Liver (tissue), 9 donors: ENCODE data around the gene SHISA4. TPM values are rescaled to one million over a fixed set of nuclear protein-coding genes. Genes with fewer than 3 reads are reported as not detected.

Experiments
- DNase-seq: peaks from one replicate; pipeline ENCODE4 v3.0.0-alpha.2; 2017; ENCODE audit warnings: low spot score
- H3K27ac ChIP-seq, 2 donors: one replicate each; pipeline ENCODE4 v1.7.0; 2013; ENCODE audit warnings: inconsistent platforms in 2 of 2, low read length in 2 of 2, control low read depth in 1 of 2, low read depth in 1 of 2, mild to moderate bottlenecking in 1 of 2
- H3K27me3 ChIP-seq, 4 donors: one replicate each; pipeline versions ENCODE4 v1.6.1 to v1.7.0; 2013; ENCODE audit warnings: low read length in 3 of 4, inconsistent platforms in 1 of 4, mild to moderate bottlenecking in 1 of 4, moderate library complexity in 1 of 4; ENCODE audit not compliant: control insufficient read depth in 4 of 4, insufficient read depth in 4 of 4
- H3K36me3 ChIP-seq, 4 donors: one replicate each; pipeline versions ENCODE4 v1.6.1 to v1.7.0; 2013; ENCODE audit warnings: low read length in 3 of 4, mild to moderate bottlenecking in 3 of 4, low read depth in 1 of 4, moderate library complexity in 1 of 4; ENCODE audit not compliant: control insufficient read depth in 4 of 4, insufficient read depth in 3 of 4
- H3K4me1 ChIP-seq, 4 donors: one replicate each; pipeline versions ENCODE4 v1.6.1 to v1.7.0; 2013; ENCODE audit warnings: low read length in 3 of 4, mild to moderate bottlenecking in 3 of 4, moderate library complexity in 1 of 4; ENCODE audit not compliant: control insufficient read depth in 4 of 4, insufficient read depth in 4 of 4
- H3K4me3 ChIP-seq, 3 donors: one replicate each; pipeline versions ENCODE4 v1.6.1 to v1.7.0; 2013; ENCODE audit warnings: low read length in 3 of 3, control low read depth in 1 of 3, low read depth in 1 of 3, mild to moderate bottlenecking in 1 of 3
- H3K9ac ChIP-seq, 2 donors: one replicate each; pipeline ENCODE4 v1.7.0; 2013; ENCODE audit warnings: low read length in 2 of 2, mild to moderate bottlenecking in 2 of 2, moderate library complexity in 2 of 2, control low read depth in 1 of 2, low read depth in 1 of 2
- H3K9me3 ChIP-seq, 4 donors: one replicate each; pipeline versions ENCODE4 v1.6.1 to v1.7.0; 2013; ENCODE audit warnings: low read length in 3 of 4; ENCODE audit not compliant: control insufficient read depth in 4 of 4
- ATF3 ChIP-seq: IDR thresholded peaks from 2 replicates; pipeline ENCODE4 v1.6.1; 2016; ENCODE audit warnings: antibody characterized with exemption
- EGR1 ChIP-seq, 2 donors: IDR thresholded peaks; 2 replicates each; pipeline ENCODE4 v1.6.1; 2016 to 2018; ENCODE audit warnings: antibody characterized with exemption in 2 of 2, low read depth in 2 of 2
- FOXA2 ChIP-seq: IDR thresholded peaks from 2 replicates; pipeline ENCODE4 v1.6.1; 2016; ENCODE audit warnings: antibody characterized with exemption
- HNF4A ChIP-seq, 2 donors: conservative IDR thresholded peaks; 2 replicates each; pipeline ENCODE4 v1.6.1; 2016; ENCODE audit warnings: antibody characterized with exemption in 2 of 2, mild to moderate bottlenecking in 2 of 2
- JUND ChIP-seq, 2 donors: IDR thresholded peaks; 2 replicates each; pipeline ENCODE4 v1.6.1; 2016; ENCODE audit warnings: antibody characterized with exemption in 2 of 2
- MAX ChIP-seq: IDR thresholded peaks from 2 replicates; pipeline ENCODE4 v1.6.1; 2016; ENCODE audit warnings: antibody characterized with exemption
- NR2F2 ChIP-seq: IDR thresholded peaks from 2 replicates; pipeline ENCODE4 v1.6.1; 2016; ENCODE audit warnings: antibody characterized with exemption
- RAD21 ChIP-seq, 2 donors: IDR thresholded peaks; 2 replicates each; pipeline ENCODE4 v1.6.1; 2016; ENCODE audit warnings: antibody characterized with exemption in 2 of 2, mild to moderate bottlenecking in 2 of 2
- RXRA ChIP-seq, 2 donors: IDR thresholded peaks; 2 replicates each; pipeline ENCODE4 v1.6.1; 2017 to 2018; ENCODE audit warnings: antibody characterized with exemption in 2 of 2, mild to moderate bottlenecking in 1 of 2
- SP1 ChIP-seq: IDR thresholded peaks from 2 replicates; pipeline ENCODE4 v1.6.1; 2018; ENCODE audit warnings: antibody characterized with exemption, mild to moderate bottlenecking
- YY1 ChIP-seq: IDR thresholded peaks from 2 replicates; pipeline ENCODE4 v1.6.1; 2016; ENCODE audit warnings: antibody characterized with exemption, mild to moderate bottlenecking
- WGBS: extraction: QIAGEN DNeasy Blood & Tissue Kit; methylation state at CpG from one replicate; pipeline ENCODE4 v1.1.7; 2013; 5-methylcytosine and 5-hydroxymethylcytosine counted together
- polyA plus RNA-seq, 2 donors: library from polyadenylated mRNA; stranded (reverse) in 1 of 2; unstranded in 1 of 2; fragments of 200-250 nt in 1 of 2; fragments of >200 nt in 1 of 2; fragmentation: Nextera tagmentation in 1 of 2; extraction: Ambion mirVana in 1 of 2; gene quantifications; one replicate each; pipeline versions ENCODE4 v1.2.1 to v1.2.3, GENCODE V29; 2013 to 2015
- total RNA-seq, 2 donors: library from RNA; depleted of rRNA; stranded (reverse); fragments of >200 nt; gene quantifications; one replicate each; pipeline ENCODE4 v1.2.3, GENCODE V29; 2014
- donor health status: healthy.
- donor health status: healthy.
- donor health status: healthy.
- donor health status: healthy.
- donor health status: healthy.

SHISA4 gene
- total and polyA plus RNA-seq, 4 donors: 0.47 to 4.1 (median 2.1) TPM

- TF ChIP-seq EGR1 (IDR thresholded peaks at IDR 0.05; ENCODE audit: low read depth in 2 of 2) (no peak), NR2F2 (peak; percentile 79)
- H3K27me3 ChIP-seq: no peaks in the 10 kb centered on the region
- H3K36me3 ChIP-seq: no peaks in the 10 kb centered on the region
- no peak overlapping the region for H3K27ac ChIP-seq
- H3K9me3 ChIP-seq: no peaks in the 10 kb centered on the region
- peaks cover 2 to 19% (median 9%) of the 10 kb centered on the region in 4 donors for H3K4me1 ChIP-seq
- H3K4me3 ChIP-seq: no peak overlapping the region
- H3K9ac ChIP-seq: no peak overlapping the region
- WGBS: 93% methylated on average over 5 of the region's 5 CpGs
- no peak for DNase-seq
These were observed 14.4 kb downstream of the SHISA4 start for GRCh38 chr1:201903135-201903534.

GRCh38 chr1:201904579-201904978 lies 15.9 kb downstream of the SHISA4 start:
- no peaks in the 10 kb centered on the region for H3K9me3 ChIP-seq
- no peak overlapping the region for H3K9ac ChIP-seq
- no peak overlapping the region for H3K4me3 ChIP-seq
- no peaks in the 10 kb centered on the region for H3K36me3 ChIP-seq
- 77% methylated on average over 6 of the region's 6 CpGs for WGBS
- TF ChIP-seq MAX: no peak
- no peak for TF ChIP-seq NR2F2
- no peak for TF ChIP-seq HNF4A (conservative IDR thresholded peaks at IDR 0.05)
- TF ChIP-seq SP1: no peak
- H3K4me1 ChIP-seq: peaks cover 0 to 16% (median 5%) of the 10 kb centered on the region in 4 donors
- no peak overlapping the region for H3K27ac ChIP-seq
- DNase-seq: no peak
- no peaks in the 10 kb centered on the region for H3K27me3 ChIP-seq

GRCh38 chr1:201905234-201905890 lies 16.7 kb downstream of the SHISA4 start:
- Histone ChIP-seq H3K36me3 (no peaks in the 10 kb centered on the region), H3K27me3 (no peaks in the 10 kb centered on the region), H3K4me3 (no peak overlapping the region), H3K4me1 (peaks cover 0 to 16% (median 5%) of the 10 kb centered on the region in 4 donors), H3K27ac (no peak overlapping the region), H3K9ac (no peak overlapping the region), H3K9me3 (no peaks in the 10 kb centered on the region)
- DNase-seq: no peak
- 37% methylated on average over 6 of the region's 6 CpGs for WGBS
- peak in 1 of 2 donors; percentile 13 for TF ChIP-seq EGR1 (IDR thresholded peaks at IDR 0.05; ENCODE audit: low read depth in 2 of 2)
- TF ChIP-seq RXRA (IDR thresholded peaks at IDR 0.05): peak; percentile 80
- TF ChIP-seq YY1: peak; percentile 55
- TF ChIP-seq SP1: peak; percentile 53
- no peak for TF ChIP-seq ATF3
- TF ChIP-seq RAD21 (IDR thresholded peaks at IDR 0.05): no peak
- TF ChIP-seq HNF4A (conservative IDR thresholded peaks at IDR 0.05): peak; percentile 69 to 71
- TF ChIP-seq FOXA2: no peak
- TF ChIP-seq JUND (IDR thresholded peaks at IDR 0.05): peak in 1 of 2 donors; percentile 29
- TF ChIP-seq MAX: peak; percentile 40

- H3K27ac ChIP-seq: no peak overlapping the region
These were observed 17.6 kb downstream of the SHISA4 start for GRCh38 chr1:201906336-201906735.

More at GRCh38 chr1:201906336-201906735, 17.6 kb downstream of the SHISA4 start:
- no peaks in the 10 kb centered on the region for H3K27me3 ChIP-seq
- no peaks in the 10 kb centered on the region for H3K36me3 ChIP-seq
- no peaks in the 10 kb centered on the region for H3K9me3 ChIP-seq
- H3K9ac ChIP-seq: no peak overlapping the region
- no peak for DNase-seq
- TF ChIP-seq SP1: no peak
- WGBS: 94% methylated on average over 3 of the region's 3 CpGs
- no peak overlapping the region for H3K4me3 ChIP-seq
- peaks cover 0 to 16% (median 5%) of the 10 kb centered on the region in 4 donors for H3K4me1 ChIP-seq
